ENCODE measurements around the gene DDX41.
A peak's percentile ranks its signal among the peaks of the same experiment; 100 is the strongest.

Gene DDX41

GRCh38 chr5:177484902-177485549 lies 31.7 kb downstream of the DDX41 start:
- peaks cover 56% of the 10 kb centered on the region for H3K36me3 Mint-ChIP-seq (ENCODE audit: low read depth)
- H3K27ac Mint-ChIP-seq = peak overlapping the region; percentile 41 to 90 (median 82)
- TF ChIP-seq, protein P1, sequence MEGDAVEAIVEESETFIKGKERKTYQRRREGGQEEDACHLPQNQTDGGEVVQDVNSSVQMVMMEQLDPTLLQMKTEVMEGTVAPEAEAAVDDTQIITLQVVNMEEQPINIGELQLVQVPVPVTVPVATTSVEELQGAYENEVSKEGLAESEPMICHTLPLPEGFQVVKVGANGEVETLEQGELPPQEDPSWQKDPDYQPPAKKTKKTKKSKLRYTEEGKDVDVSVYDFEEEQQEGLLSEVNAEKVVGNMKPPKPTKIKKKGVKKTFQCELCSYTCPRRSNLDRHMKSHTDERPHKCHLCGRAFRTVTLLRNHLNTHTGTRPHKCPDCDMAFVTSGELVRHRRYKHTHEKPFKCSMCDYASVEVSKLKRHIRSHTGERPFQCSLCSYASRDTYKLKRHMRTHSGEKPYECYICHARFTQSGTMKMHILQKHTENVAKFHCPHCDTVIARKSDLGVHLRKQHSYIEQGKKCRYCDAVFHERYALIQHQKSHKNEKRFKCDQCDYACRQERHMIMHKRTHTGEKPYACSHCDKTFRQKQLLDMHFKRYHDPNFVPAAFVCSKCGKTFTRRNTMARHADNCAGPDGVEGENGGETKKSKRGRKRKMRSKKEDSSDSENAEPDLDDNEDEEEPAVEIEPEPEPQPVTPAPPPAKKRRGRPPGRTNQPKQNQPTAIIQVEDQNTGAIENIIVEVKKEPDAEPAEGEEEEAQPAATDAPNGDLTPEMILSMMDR (IDR thresholded peaks at IDR 0.05; ENCODE audit: unreplicated experiment in 3 of 3) = no peak
- H3K4me1 Mint-ChIP-seq = peaks cover 31% of the 10 kb centered on the region
- H3K27me3 Mint-ChIP-seq (ENCODE audit: low read depth) = no peaks in the 10 kb centered on the region
- peak overlapping the region in 2 of 3 experiments; percentile 6 to 8 for H3K4me3 Mint-ChIP-seq
- H3K9me3 Mint-ChIP-seq = no peaks in the 10 kb centered on the region

DNA sequence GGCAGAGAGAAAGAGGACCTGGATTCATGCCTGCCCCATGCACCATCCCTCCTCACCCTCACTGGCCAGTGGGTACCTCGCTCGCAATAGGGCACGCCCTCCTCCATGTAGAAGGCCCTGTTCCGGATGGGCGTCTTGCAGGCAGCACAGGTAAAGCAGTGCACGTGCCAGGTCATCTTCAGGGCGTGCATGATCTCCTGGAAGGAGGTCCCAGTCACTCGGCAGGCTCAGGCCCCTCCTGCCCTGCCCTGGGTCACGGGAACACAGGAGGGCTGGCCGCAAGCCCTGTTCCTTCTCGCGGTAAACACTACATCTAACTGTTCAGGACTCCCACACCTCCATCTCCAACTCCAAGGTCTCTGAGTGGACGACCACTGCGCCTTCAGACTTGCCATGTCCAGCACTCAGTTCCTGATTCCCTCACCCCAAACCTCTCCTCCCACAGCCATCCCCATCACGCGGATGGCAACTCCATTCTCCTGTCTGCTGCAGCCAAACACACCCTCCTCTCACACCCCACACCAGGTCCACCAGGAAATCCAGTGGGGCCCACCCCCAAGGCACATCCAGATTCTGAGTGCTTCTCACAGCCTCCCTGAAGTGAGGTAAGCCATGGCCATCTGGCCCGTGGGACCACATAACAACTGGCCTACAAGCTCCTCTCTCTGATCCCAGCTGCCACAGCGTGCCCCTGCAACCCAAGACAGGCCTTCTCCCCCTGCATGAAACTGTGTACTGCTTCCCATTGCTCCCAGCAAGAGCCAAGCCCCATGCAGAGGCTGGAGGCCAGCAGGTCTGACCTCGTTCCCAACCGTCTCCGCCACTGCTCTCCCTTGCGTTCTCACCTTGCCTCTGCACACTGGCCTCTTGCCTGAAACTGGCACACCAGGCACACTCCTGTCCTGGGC lies 32.5 kb downstream of the DDX41 start:
- Mint-ChIP-seq H3K4me1 (peaks cover 35% of the 10 kb centered on the region), H3K27ac (peak overlapping the region; percentile 41 to 90 (median 82)), H3K9me3 (no peaks in the 10 kb centered on the region), H3K27me3 (ENCODE audit: low read depth) (no peaks in the 10 kb centered on the region), H3K4me3 (peak overlapping the region in 2 of 3 experiments; percentile 6 to 8), H3K36me3 (ENCODE audit: low read depth) (peaks cover 57% of the 10 kb centered on the region)
- TF ChIP-seq, protein P1 (IDR thresholded peaks at IDR 0.05; ENCODE audit: unreplicated experiment in 3 of 3) = no peak

- peak overlapping the region in 2 of 3 experiments; percentile 51 to 55 for H3K27ac Mint-ChIP-seq
- H3K9me3 Mint-ChIP-seq = no peaks in the 10 kb centered on the region
- H3K4me1 Mint-ChIP-seq = peaks cover 44% of the 10 kb centered on the region
- TF ChIP-seq, protein P1 (IDR thresholded peaks at IDR 0.05; ENCODE audit: unreplicated experiment in 3 of 3) = no peak
- peaks cover 50% of the 10 kb centered on the region for H3K36me3 Mint-ChIP-seq (ENCODE audit: low read depth)
- H3K27me3 Mint-ChIP-seq (ENCODE audit: low read depth) = no peaks in the 10 kb centered on the region
- no peak overlapping the region for H3K4me3 Mint-ChIP-seq
These were observed 33.7 kb downstream of the DDX41 start for GRCh38 chr5:177483042-177483441.

DNA sequence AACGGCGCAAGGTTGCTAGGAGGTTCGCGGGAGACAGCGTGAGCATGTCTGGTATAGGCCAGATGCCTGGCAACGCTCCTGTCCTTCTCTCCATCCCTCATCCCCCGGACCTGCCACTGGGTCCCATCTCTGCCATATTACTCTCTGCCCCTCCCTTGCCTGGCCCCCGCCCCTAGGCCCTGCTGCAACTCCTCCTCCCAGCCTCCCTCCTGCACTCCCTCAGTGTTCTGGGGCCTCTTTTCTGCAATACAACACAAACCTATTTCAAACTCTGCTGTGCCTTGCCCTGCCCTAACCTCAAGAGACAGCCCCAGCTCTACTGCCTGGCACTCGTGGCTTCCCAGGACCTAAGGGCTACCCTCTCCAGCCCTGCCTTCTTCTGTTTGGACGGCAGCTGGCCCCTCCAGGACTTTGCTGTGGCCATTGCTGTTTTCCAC lies 34.4 kb downstream of the DDX41 start:
- TF ChIP-seq, protein P1 (IDR thresholded peaks at IDR 0.05; ENCODE audit: unreplicated experiment in 3 of 3) = no peak
- Mint-ChIP-seq H3K27me3 (ENCODE audit: low read depth) (peaks cover 3% of the 10 kb centered on the region), H3K4me3 (no peak overlapping the region), H3K36me3 (ENCODE audit: low read depth) (peaks cover 45% of the 10 kb centered on the region), H3K4me1 (peaks cover 50% of the 10 kb centered on the region), H3K27ac (peak overlapping the region in 2 of 3 experiments; percentile 51 to 80), H3K9me3 (no peaks in the 10 kb centered on the region)

- peak overlapping the region; percentile 78 to 98 (median 90) for H3K27ac Mint-ChIP-seq
- H3K9me3 Mint-ChIP-seq = no peaks in the 10 kb centered on the region
- H3K27me3 Mint-ChIP-seq (ENCODE audit: low read depth) = peaks cover 3% of the 10 kb centered on the region
- peaks cover 26% of the 10 kb centered on the region for H3K36me3 Mint-ChIP-seq (ENCODE audit: low read depth)
- peak overlapping the region in 1 of 3 experiments; percentile 65 for H3K4me3 Mint-ChIP-seq
- TF ChIP-seq, protein P1 (IDR thresholded peaks at IDR 0.05; ENCODE audit: unreplicated experiment in 3 of 3) = no peak
- peaks cover 52% of the 10 kb centered on the region for H3K4me1 Mint-ChIP-seq
These were observed 37.0 kb downstream of the DDX41 start for GRCh38 chr5:177479774-177480173.
